NT2/D1 (cell line): ENCODE measurements around the gene C1orf53.
"Not testable (repeated sequence)": the region's sequence is repeated elsewhere in the genome, so short reads cannot be mapped to it uniquely, and the experiment has no call there.

Experiments used
- DNase-seq: peaks from one replicate; pipeline ENCODE4 v3.0.0-alpha.2; 2011; ENCODE audit warnings: low read depth, low spot score
- H3K27me3 ChIP-seq: 2 replicates; pipeline ENCODE4 v1.6.0; 2011; ENCODE audit warnings: mild to moderate bottlenecking; ENCODE audit not compliant: insufficient read length, insufficient read depth
- H3K36me3 ChIP-seq: 2 replicates; pipeline ENCODE4 v1.6.1; 2011; ENCODE audit warnings: mild to moderate bottlenecking, low read length, mixed read lengths; ENCODE audit not compliant: insufficient read depth, insufficient read length
- H3K4me1 ChIP-seq: 2 replicates; pipeline ENCODE4 v1.5.1; 2011; ENCODE audit not compliant: insufficient read depth, insufficient read length
- H3K4me3 ChIP-seq: 2 replicates; pipeline ENCODE4 v1.5.1; 2011; ENCODE audit warnings: low read depth; ENCODE audit not compliant: insufficient read length
- H3K9ac ChIP-seq: 2 replicates; pipeline ENCODE4 v1.6.0; 2011; ENCODE audit warnings: low read depth; ENCODE audit not compliant: insufficient read length
- H3K9me3 ChIP-seq: 2 replicates; pipeline ENCODE4 v1.5.1; 2011; ENCODE audit warnings: mild to moderate bottlenecking, low read length; ENCODE audit not compliant: insufficient read depth
- SUZ12 ChIP-seq: IDR thresholded peaks from 2 replicates; pipeline ENCODE4 v1.6.1; 2011; ENCODE audit not compliant: insufficient read length, insufficient read depth; ENCODE audit errors: extremely low read depth
- YY1 ChIP-seq: IDR thresholded peaks from 2 replicates; pipeline ENCODE4 v1.6.1; 2011; ENCODE audit not compliant: insufficient read length, insufficient read depth
- ZNF274 ChIP-seq: IDR thresholded peaks from 2 replicates; pipeline ENCODE4 v1.6.1; 2011; ENCODE audit warnings: mild to moderate bottlenecking, low read depth, low read length

Gene C1orf53

GRCh38 chr1:197937892-197938291 is 35.5 kb downstream of the C1orf53 start:
- Histone ChIP-seq H3K4me3 (no peak overlapping the region), H3K9ac (no peak overlapping the region), H3K9me3 (no peaks in the 10 kb centered on the region), H3K4me1 (no peaks in the 10 kb centered on the region), H3K36me3 (no peaks in the 10 kb centered on the region), H3K27me3 (no peaks in the 10 kb centered on the region)
- DNase-seq, result no peak
- TF ChIP-seq YY1, result no peak
- no peak for TF ChIP-seq ZNF274
- TF ChIP-seq SUZ12, result no peak

DNA sequence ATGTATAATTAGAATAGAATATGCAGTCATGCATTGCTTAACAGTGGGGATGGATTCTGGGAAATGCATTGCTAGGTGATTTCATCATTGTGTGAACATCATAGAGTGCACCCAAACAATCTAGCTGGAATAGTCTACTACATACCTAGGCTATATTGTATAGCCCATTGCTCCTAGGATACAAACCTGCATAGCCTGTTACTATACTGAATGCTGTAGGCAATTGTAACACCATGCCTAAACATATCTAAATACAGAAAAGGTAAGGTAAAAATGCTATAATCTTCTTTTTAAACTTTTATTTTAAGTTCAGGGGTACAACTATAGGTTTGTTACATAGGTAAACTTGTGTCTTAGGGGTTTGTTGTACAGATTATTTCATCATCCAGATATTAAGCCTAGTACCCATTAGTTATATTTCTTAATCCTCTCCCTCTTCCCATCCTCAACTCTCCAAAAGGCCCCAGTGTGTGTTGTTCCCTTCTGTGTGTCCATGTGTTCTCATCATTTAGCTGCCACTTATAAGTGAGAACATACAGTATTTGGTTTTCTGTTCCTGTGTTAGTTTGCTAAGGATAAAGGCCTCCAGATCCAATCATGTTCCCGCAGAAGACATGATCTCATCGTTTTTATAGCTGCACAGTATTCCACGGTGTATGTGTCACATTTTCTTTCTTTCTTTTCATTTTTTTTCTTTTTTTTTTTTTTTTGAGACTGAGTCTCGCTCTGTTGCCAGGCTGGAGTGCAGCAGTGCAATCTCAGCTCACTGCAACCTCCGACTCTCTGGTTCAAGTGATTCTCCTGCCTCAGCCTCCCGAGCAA is 36.9 kb downstream of the C1orf53 start:
- H3K27me3 ChIP-seq, H3K9me3 ChIP-seq, H3K4me1 ChIP-seq, H3K9ac ChIP-seq, H3K4me3 ChIP-seq, H3K36me3 ChIP-seq, DNase-seq: not testable (repeated sequence)

GRCh38 chr1:197942042-197942441 is 39.6 kb downstream of the C1orf53 start:
- DNase-seq, result no peak
- H3K27me3 ChIP-seq, result no peaks in the 10 kb centered on the region
- no peak for TF ChIP-seq YY1
- H3K36me3 ChIP-seq, result no peaks in the 10 kb centered on the region
- H3K9me3 ChIP-seq, result no peaks in the 10 kb centered on the region
- no peaks in the 10 kb centered on the region for H3K4me1 ChIP-seq
- no peak overlapping the region for H3K4me3 ChIP-seq
- no peak overlapping the region for H3K9ac ChIP-seq

- DNase-seq, result no peak
- Histone ChIP-seq H3K9ac (no peak overlapping the region), H3K4me1 (no peaks in the 10 kb centered on the region), H3K36me3 (no peaks in the 10 kb centered on the region), H3K4me3 (no peak overlapping the region), H3K27me3 (no peaks in the 10 kb centered on the region), H3K9me3 (no peaks in the 10 kb centered on the region)
- TF ChIP-seq SUZ12 (no peak), YY1 (no peak), ZNF274 (no peak)
Observed at GRCh38 chr1:197944485-197944884, 42.1 kb downstream of the C1orf53 start.

DNA sequence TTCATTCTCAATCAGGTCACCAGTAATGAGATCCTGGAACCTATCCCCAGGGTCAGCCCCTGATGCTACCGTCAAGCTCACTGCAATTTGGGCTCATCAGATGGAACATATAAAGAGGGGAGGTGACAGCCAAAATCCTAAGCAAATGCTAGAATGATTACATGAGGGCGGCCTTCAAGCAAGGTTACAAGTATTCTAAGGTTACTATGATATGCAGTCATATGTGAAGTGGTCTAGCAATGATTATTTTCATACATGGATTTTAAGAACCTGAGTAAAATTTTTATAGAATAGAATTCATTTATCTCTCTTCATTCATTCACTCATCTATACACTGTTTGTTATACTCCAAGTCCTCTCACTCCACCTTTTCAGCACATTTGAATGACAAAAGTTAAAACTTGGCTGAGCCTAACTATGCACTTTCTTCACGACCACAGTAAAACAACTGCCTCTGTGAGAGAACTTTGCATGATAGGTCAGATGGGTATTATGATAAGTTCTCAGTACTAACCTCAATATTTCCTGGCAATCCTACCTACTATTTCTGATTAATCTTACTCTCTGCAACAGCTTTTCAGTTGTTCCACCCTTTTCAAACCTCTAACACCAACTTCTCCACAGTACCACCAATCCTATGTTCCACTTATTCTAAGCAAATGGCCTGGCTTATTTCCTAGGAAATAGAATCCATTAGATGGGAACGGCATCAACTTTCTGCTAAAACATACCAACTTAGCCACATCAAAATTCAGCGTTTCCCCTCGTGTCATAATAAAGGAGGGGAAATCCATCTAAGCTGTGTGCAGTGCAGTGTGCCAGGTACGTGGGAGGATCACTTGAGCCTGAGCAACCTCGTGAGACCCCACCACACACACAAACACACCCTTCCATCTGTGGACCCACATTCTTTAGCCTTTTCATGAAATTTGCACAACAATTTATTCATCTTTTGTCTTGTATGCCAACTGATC is 46.8 kb downstream of the C1orf53 start:
- no peaks in the 10 kb centered on the region for H3K4me1 ChIP-seq
- H3K36me3 ChIP-seq, result no peaks in the 10 kb centered on the region
- H3K9me3 ChIP-seq, result no peaks in the 10 kb centered on the region
- H3K27me3 ChIP-seq, result no peaks in the 10 kb centered on the region
- no peak overlapping the region for H3K4me3 ChIP-seq
- TF ChIP-seq YY1 (no peak), ZNF274 (no peak), SUZ12 (no peak)
- no peak overlapping the region for H3K9ac ChIP-seq
- DNase-seq, result no peak

- TF ChIP-seq ZNF274 (no peak), YY1 (no peak), SUZ12 (no peak)
- no peak for DNase-seq
- H3K36me3 ChIP-seq, result no peaks in the 10 kb centered on the region
- no peak overlapping the region for H3K9ac ChIP-seq
- H3K9me3 ChIP-seq, result no peaks in the 10 kb centered on the region
- no peak overlapping the region for H3K4me3 ChIP-seq
- no peaks in the 10 kb centered on the region for H3K4me1 ChIP-seq
- no peaks in the 10 kb centered on the region for H3K27me3 ChIP-seq
Observed at GRCh38 chr1:197951089-197951488, 48.7 kb downstream of the C1orf53 start.

DNA sequence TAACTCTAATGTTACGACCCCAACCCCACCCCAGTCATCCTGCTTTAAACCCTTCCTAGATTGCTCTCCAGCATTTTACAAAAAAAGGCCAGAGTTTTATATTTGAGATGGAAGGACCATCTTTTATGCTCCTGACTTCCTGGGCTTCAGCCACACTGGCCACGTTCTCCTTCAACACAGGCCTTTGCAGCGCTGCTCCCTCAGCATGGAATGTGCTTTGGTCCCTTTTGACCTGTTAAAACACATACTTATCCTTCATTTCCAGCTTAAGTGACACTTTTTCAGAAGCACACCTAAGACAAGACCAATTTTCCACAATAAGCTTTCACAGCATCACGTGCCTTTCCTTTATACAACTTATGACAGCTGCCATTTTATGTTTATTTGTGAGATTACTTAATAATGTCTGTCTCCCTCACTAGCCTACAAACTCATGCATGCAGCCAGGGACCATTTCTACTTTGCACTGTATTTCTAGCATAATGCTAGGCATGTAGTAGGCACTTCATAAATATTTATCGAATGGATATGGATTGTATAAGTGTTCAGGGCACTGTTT is 49.3 kb downstream of the C1orf53 start:
- no peak for DNase-seq
- Histone ChIP-seq H3K4me1 (no peaks in the 10 kb centered on the region), H3K9ac (no peak overlapping the region), H3K4me3 (no peak overlapping the region), H3K36me3 (no peaks in the 10 kb centered on the region), H3K27me3 (no peaks in the 10 kb centered on the region), H3K9me3 (no peaks in the 10 kb centered on the region)
- TF ChIP-seq SUZ12 (no peak), ZNF274 (no peak), YY1 (no peak)

- DNase-seq, H3K9me3 ChIP-seq, H3K27me3 ChIP-seq, H3K4me3 ChIP-seq, H3K4me1 ChIP-seq, H3K36me3 ChIP-seq, H3K9ac ChIP-seq: not testable (repeated sequence)
Observed at GRCh38 chr1:197953472-197953871, 51.0 kb downstream of the C1orf53 start.
